IMR-90 (cell line): ENCODE measurements around the gene CLDN4. TPM values are rescaled to one million over a fixed set of nuclear protein-coding genes. Genes with fewer than 3 reads are reported as not detected.

Source experiments
- ATAC-seq: fragments of 200-7000 bp; cut with Tn5 transposase; 2 replicates; pipeline ENCODE4 v1.9.1; 2020; ENCODE audit warnings: low read depth, mild to moderate bottlenecking, moderate library complexity
- BruUV-seq: library from RNA; stranded (reverse); fragments of 400-500 nt; replicated peaks from 2 replicates; lab custom pipeline; 2021; lab: Mats Ljungman, UMichigan
- CTCF ChIA-PET: fragments of 300-600 bp; formaldehyde crosslinking; extraction: SDS; loops from one replicate; lab custom pipeline; 2021; ENCODE audit warnings: antibody characterized with exemption; lab: Yijun Ruan, JAX
- POLR2A ChIA-PET: fragments of 300-600 bp; sonication (Branson Sonifier 250); formaldehyde crosslinking; loops from one replicate; lab custom pipeline; 2022; ENCODE audit warnings: antibody characterized with exemption; ENCODE audit not compliant: unreplicated experiment; lab: Charles Lee
- DNase-seq: peaks from one replicate; pipeline ENCODE4 v3.0.0; 2013
- H2AFZ ChIP-seq: replicated peaks from 2 replicates; pipeline ENCODE3; 2013; ENCODE audit warnings: low read length, mild to moderate bottlenecking; ENCODE audit not compliant: poor library complexity
- H2AK5ac ChIP-seq: 2 replicates; pipeline ENCODE4 v1.6.1; 2013; ENCODE audit warnings: low read depth, low read length, inconsistent platforms
- H2AK9ac ChIP-seq: replicated peaks from 2 replicates; pipeline ENCODE3; 2013; ENCODE audit warnings: mild to moderate bottlenecking, low read depth, low read length, moderate library complexity; ENCODE audit not compliant: poor library complexity
- H2BK120ac ChIP-seq: 2 replicates; pipeline ENCODE4 v1.6.1; 2013; ENCODE audit warnings: low read depth, low read length, inconsistent platforms
- H2BK15ac ChIP-seq: 3 replicates; pipeline ENCODE4 v1.6.1; 2013; ENCODE audit warnings: low read depth, low read length, inconsistent platforms
- H2BK20ac ChIP-seq: 2 replicates; pipeline ENCODE4 v1.6.1; 2013; ENCODE audit warnings: low read depth, mild to moderate bottlenecking, inconsistent platforms, low read length, moderate library complexity
- H2BK5ac ChIP-seq: 2 replicates; pipeline ENCODE4 v1.6.1; 2013; ENCODE audit warnings: mild to moderate bottlenecking, low read depth, low read length, inconsistent platforms; ENCODE audit not compliant: poor library complexity, severe bottlenecking
- H3K14ac ChIP-seq: replicated peaks from 2 replicates; pipeline ENCODE4 v1.6.1; 2013; ENCODE audit warnings: low read depth, low read length, inconsistent platforms
- H3K18ac ChIP-seq: 2 replicates; pipeline ENCODE4 v1.6.1; 2013; ENCODE audit warnings: low read depth, low read length, control low read depth
- H3K23ac ChIP-seq: 2 replicates; pipeline ENCODE4 v1.6.1; 2013; ENCODE audit warnings: low read depth, low read length, inconsistent platforms
- H3K27ac ChIP-seq: 2 replicates; pipeline ENCODE4 v1.5.1; 2013; ENCODE audit warnings: mild to moderate bottlenecking, control low read depth, low read length; ENCODE audit not compliant: insufficient read depth
- H3K27me3 ChIP-seq: 2 replicates; pipeline ENCODE4 v1.6.1; 2013; ENCODE audit warnings: low read length; ENCODE audit not compliant: control insufficient read depth, insufficient read depth
- H3K36me3 ChIP-seq: 2 replicates; pipeline ENCODE4 v1.6.1; 2013; ENCODE audit warnings: low read length, mixed read lengths; ENCODE audit not compliant: control insufficient read depth, insufficient read depth
- H3K4ac ChIP-seq: 2 replicates; pipeline ENCODE4 v1.6.1; 2013; ENCODE audit warnings: low read depth, low read length, inconsistent platforms
- H3K4me1 ChIP-seq: 2 replicates; pipeline ENCODE4 v1.6.1; 2013; ENCODE audit warnings: low read length, mixed read lengths; ENCODE audit not compliant: control insufficient read depth, insufficient read depth
- H3K4me2 ChIP-seq: 2 replicates; pipeline ENCODE4 v1.6.1; 2013; ENCODE audit warnings: low read depth, mild to moderate bottlenecking, control low read depth, low read length, moderate library complexity
- H3K4me3 ChIP-seq: 2 replicates; pipeline ENCODE4 v1.5.1; 2013; ENCODE audit warnings: low read depth, mild to moderate bottlenecking, control low read depth, low read length, moderate library complexity; ENCODE audit not compliant: insufficient read depth
- H3K56ac ChIP-seq: 2 replicates; pipeline ENCODE4 v1.6.1; 2013; ENCODE audit warnings: low read length, inconsistent platforms; ENCODE audit not compliant: insufficient read depth; ENCODE audit errors: extremely low read depth
- H3K79me1 ChIP-seq, 2 experiments: 2 replicates each; pipeline ENCODE4 v1.6.1; 2013; ENCODE audit warnings: low read length in 2 of 2, inconsistent platforms in 1 of 2, low read depth in 1 of 2
- H3K9ac ChIP-seq: 2 replicates; pipeline ENCODE4 v1.6.1; 2013; ENCODE audit warnings: low read depth, low read length, control low read depth
- H3K9me1 ChIP-seq: 2 replicates; pipeline ENCODE4 v1.6.1; 2013; ENCODE audit warnings: low read length, inconsistent platforms; ENCODE audit not compliant: insufficient read depth
- H3K9me3 ChIP-seq: 2 replicates; pipeline ENCODE4 v1.6.1; 2013; ENCODE audit warnings: low read length; ENCODE audit not compliant: control insufficient read depth, insufficient read depth
- H4K20me1 ChIP-seq: 2 replicates; pipeline ENCODE4 v1.6.1; 2013; ENCODE audit warnings: low read length, inconsistent platforms; ENCODE audit not compliant: insufficient read depth
- H4K5ac ChIP-seq: 2 replicates; pipeline ENCODE4 v1.6.1; 2013; ENCODE audit warnings: mild to moderate bottlenecking, low read depth, low read length, control low read depth
- H4K8ac ChIP-seq, 2 experiments: 2 replicates each; pipeline ENCODE4 v1.6.1; 2013; ENCODE audit warnings: low read depth in 2 of 2, low read length in 2 of 2, control low read depth in 1 of 2, inconsistent platforms in 1 of 2
- H4K91ac ChIP-seq: 2 replicates; pipeline ENCODE4 v1.6.1; 2013; ENCODE audit warnings: low read depth, low read length, inconsistent platforms; ENCODE audit not compliant: insufficient read depth
- CEBPB ChIP-seq: IDR thresholded peaks from 2 replicates; pipeline ENCODE4 v1.6.1; 2012; ENCODE audit warnings: low read depth, low read length, improper control_type of control experiment
- ELK1 ChIP-seq: fragments of 150-350 bp; IDR thresholded peaks from 2 replicates; pipeline ENCODE4 v1.6.1; 2016; ENCODE audit warnings: low read depth, mild to moderate bottlenecking, low read length, moderate library complexity, borderline replicate concordance
- FOS ChIP-seq: fragments of 150-350 bp; IDR thresholded peaks from 2 replicates; pipeline ENCODE4 v1.6.1; 2016; ENCODE audit warnings: low read depth, low read length
- MAZ ChIP-seq: IDR thresholded peaks from 2 replicates; pipeline ENCODE4 v1.6.1; 2012; ENCODE audit warnings: low read depth, mild to moderate bottlenecking, low read length, improper control_type of control experiment, moderate library complexity, borderline replicate concordance
- RAD21 ChIP-seq: IDR thresholded peaks from 2 replicates; pipeline ENCODE4 v1.6.1; 2012; ENCODE audit warnings: low read length, improper control_type of control experiment
- RCOR1 ChIP-seq: IDR thresholded peaks from 2 replicates; pipeline ENCODE4 v1.6.1; 2012; ENCODE audit warnings: mild to moderate bottlenecking, low read length, improper control_type of control experiment; ENCODE audit not compliant: insufficient replicate concordance
- WGBS, 2 experiments: methylation state at CpG; one replicate each; pipeline versions ENCODE4 v1.1.5 to v1.1.7; 2013; ENCODE audit warnings: missing lambda C conversion rate in 2 of 2; ENCODE audit not compliant: insufficient read length in 1 of 2; ENCODE audit errors: extremely low coverage in 2 of 2; 5-methylcytosine and 5-hydroxymethylcytosine counted together
- dilution Hi-C: fragments of 300-500 bp; cut with HindIII; formaldehyde crosslinking; loops from one replicate; pipeline ENCODE4 v1.14.3; 2018; ENCODE audit warnings: low sequenced_read_pairs; ENCODE audit not compliant: unreplicated experiment
- in situ Hi-C: fragments of 300-500 bp; cut with MboI; formaldehyde crosslinking; loops from 3 replicates; pipeline ENCODE4 v1.14.3; 2019; ENCODE audit warnings: low sequenced_read_pairs, inconsistent platforms, mixed read lengths
- intact Hi-C: fragments of 100-400 bp; cut with micrococcal nuclease; formaldehyde crosslinking; loops from 2 replicates; pipeline ENCODE4 v1.10.0; 2022
- polyA plus RNA-seq, 3 experiments: library from polyadenylated mRNA; depleted of rRNA; stranded (reverse); fragments of >200 nt; gene quantifications; 2 replicates each; pipeline ENCODE4 v1.2.3, GENCODE V29; 2012; ENCODE audit warnings: low replicate concordance in 1 of 3
- total RNA-seq: library from RNA; depleted of rRNA; stranded (reverse); fragments of >200 nt; gene quantifications from 2 replicates; pipeline ENCODE4 v1.2.3, GENCODE V29; 2012
- TF ChIP-seq, protein P1 (sequence below): fragments of 150-350 bp; IDR thresholded peaks from 2 replicates; pipeline ENCODE4 v1.6.1; 2017; ENCODE audit warnings: mild to moderate bottlenecking, antibody characterized with exemption, low read length, low read depth

CLDN4 gene
- total and polyA plus RNA-seq, 2 of the 4 experiments (the other 2 are of a cell fraction) = 2.9 to 4.4 TPM

GRCh38 chr7:73870041-73870492, 39.3 kb downstream of the CLDN4 start:
- intact Hi-C loops = no loop called here
- in situ Hi-C loops = loop anchor here (5.0 kb wide), 1 partner anchor 152 kb away; no protein-coding TSS in a partner anchor
- no peak for DNase-seq

More at GRCh38 chr7:73870041-73870492, 39.3 kb downstream of the CLDN4 start:
- Histone ChIP-seq H4K5ac (peak overlapping the region; percentile 72; the same call in 1 of the 2 replicates), H2AFZ (peak overlapping the region; percentile 71), H2BK20ac (peak overlapping the region; percentile 95), H4K91ac (peak overlapping the region; percentile 99), H2AK9ac (peak overlapping the region; percentile 75), H3K27ac (no peak overlapping the region; the same call in 1 of the 2 replicates), H3K4me3 (no peak overlapping the region), H3K36me3 (no peaks in the 10 kb centered on the region), H3K4me2 (no peak overlapping the region), H3K56ac (peak overlapping the region; percentile 3; the same call in 1 of the 2 replicates), H2BK120ac (peak overlapping the region; percentile 97), H3K9me3 (no peaks in the 10 kb centered on the region), H2BK5ac (peak overlapping the region; percentile 29), H2BK15ac (peak overlapping the region; percentile 98; the same call in 2 of the 3 replicates), H3K14ac (peak overlapping the region; percentile 99), H3K4ac (peak overlapping the region; percentile 97), H3K9me1 (peaks cover 21% of the 10 kb centered on the region), H3K23ac (peak overlapping the region; percentile 80), H2AK5ac (peak overlapping the region; percentile 96), H4K8ac (peak overlapping the region; percentile 48 to 92; a peak in 2 of 4 replicates), H3K18ac (peak overlapping the region; percentile 64; the same call in 1 of the 2 replicates), H3K79me1 (peaks cover 0 to 3% of the 10 kb centered on the region in 2 experiments; a peak in 1 of 4 replicates), H3K27me3 (no peaks in the 10 kb centered on the region), H3K9ac (no peak overlapping the region), H4K20me1 (no peaks in the 10 kb centered on the region), H3K4me1 (peaks cover 24% of the 10 kb centered on the region)
- dilution Hi-C loops = no loop called here
- no peak for ATAC-seq
- ChIA-PET CTCF (interaction anchor here (2.0 kb wide), 1 partner anchor 157 kb away, joined by 7 read pairs; no protein-coding TSS in a partner anchor), POLR2A (no interaction called here)
- no TSS peak for BruUV-seq
- TF ChIP-seq CEBPB (no peak), ELK1 (no peak), RAD21 (no peak), RCOR1 (no peak), MAZ (no peak), FOS (no peak)
- TF ChIP-seq, protein P1, sequence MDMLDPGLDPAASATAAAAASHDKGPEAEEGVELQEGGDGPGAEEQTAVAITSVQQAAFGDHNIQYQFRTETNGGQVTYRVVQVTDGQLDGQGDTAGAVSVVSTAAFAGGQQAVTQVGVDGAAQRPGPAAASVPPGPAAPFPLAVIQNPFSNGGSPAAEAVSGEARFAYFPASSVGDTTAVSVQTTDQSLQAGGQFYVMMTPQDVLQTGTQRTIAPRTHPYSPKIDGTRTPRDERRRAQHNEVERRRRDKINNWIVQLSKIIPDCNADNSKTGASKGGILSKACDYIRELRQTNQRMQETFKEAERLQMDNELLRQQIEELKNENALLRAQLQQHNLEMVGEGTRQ = no peak
- WGBS, 2 experiments = 50% methylated on average over 8 of the region's 15 CpGs; no CpG with 5 or more reads in 1 of the 2 experiments
